Testis (tissue), 3 donors: Measurements from ENCODE around the gene SEZ6L2. TPM values are rescaled to one million over a fixed set of nuclear protein-coding genes. Genes with fewer than 3 reads are reported as not detected.

Experiments
- DNase-seq: peaks from one replicate; pipeline ENCODE4 v3.0.0-alpha.2; 2019
- H3K27ac ChIP-seq, 2 donors: fragments of 200-600 bp; sonication (generic); one replicate each; pipeline ENCODE4 v1.5.1; 2019
- H3K27me3 ChIP-seq: fragments of 200-600 bp; sonication (generic); one replicate; pipeline ENCODE4 v1.5.1; 2019
- H3K36me3 ChIP-seq: fragments of 200-600 bp; sonication (generic); one replicate; pipeline ENCODE4 v1.5.1; 2017; ENCODE audit warnings: low read depth; ENCODE audit errors: missing control alignments
- H3K4me1 ChIP-seq: fragments of 200-600 bp; sonication (generic); one replicate; pipeline ENCODE4 v1.5.1; 2019
- H3K4me3 ChIP-seq, 2 donors: fragments of 200-600 bp; sonication (generic); one replicate each; pipeline ENCODE4 v1.5.1; 2017 to 2019
- H3K9me3 ChIP-seq: fragments of 200-600 bp; sonication (generic); one replicate; pipeline ENCODE4 v1.5.1; 2017
- POLR2A ChIP-seq: fragments of 450-650 bp; IDR thresholded peaks from one replicate; pipeline ENCODE4 v1.6.1; 2017; ENCODE audit warnings: antibody characterized with exemption, mild to moderate bottlenecking, moderate library complexity
- WGBS, 2 donors: methylation state at CpG; one replicate each; pipeline ENCODE4 v1.1.5; 2018; 5-methylcytosine and 5-hydroxymethylcytosine counted together
- intact Hi-C: fragments of 100-400 bp; cut with DNase I; formaldehyde crosslinking; loops from one replicate; pipeline ENCODE4 v1.15.1; 2023; ENCODE audit warnings: low total_unique reads
- polyA plus RNA-seq: library from polyadenylated mRNA; stranded (reverse); fragments of 350-450 nt; fragmentation: Illumina TruSeq; extraction: RNeasy Lipid Tissue Mini Kit (QIAGEN cat#74804); gene quantifications from one replicate; pipeline ENCODE4 v1.2.3, GENCODE V29; 2014; ENCODE audit warnings: low read depth, low replicate concordance; ENCODE audit not compliant: insufficient read depth
- total RNA-seq, 2 donors: library from RNA; depleted of rRNA; stranded (reverse); fragments of >200 nt; gene quantifications; one replicate each; pipeline ENCODE4 v1.2.3, GENCODE V29; 2016
- TF ChIP-seq, protein P1 (sequence below), 3 experiments: fragments of 450-650 bp in 2 of 3; fragments of 200-600 bp in 1 of 3; sonication (generic) in 1 of 3; IDR thresholded peaks; one replicate each; pipeline ENCODE4 v1.5.1; 2016 to 2019; ENCODE audit warnings: antibody characterized with exemption in 3 of 3, mild to moderate bottlenecking in 2 of 3, moderate library complexity in 1 of 3

Gene SEZ6L2
- total and polyA plus RNA-seq, 3 donors from 2014 or later, result 40.9 to 57.5 (median 43.7) TPM

DNA sequence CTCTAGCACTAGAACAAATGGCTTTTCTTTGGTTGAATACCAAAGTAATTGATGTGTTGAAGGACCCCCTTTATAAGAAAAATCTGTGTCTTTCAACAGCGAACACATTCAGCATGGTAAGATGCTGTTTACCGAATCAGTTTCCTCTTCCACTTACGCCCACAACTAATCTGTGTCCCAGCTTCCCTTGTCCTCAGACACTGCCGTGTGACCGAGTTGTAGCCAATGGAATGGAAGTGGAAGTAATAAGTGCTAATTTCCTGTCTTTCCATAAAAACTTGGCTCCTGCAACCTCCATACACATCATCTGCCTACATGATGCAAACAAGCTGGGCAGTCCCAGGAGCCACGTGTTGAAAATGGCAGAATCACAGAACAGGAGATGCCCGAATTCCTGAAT, 46.7 kb downstream of the SEZ6L2 start:
- DNase-seq, result no peak
- H3K4me1 ChIP-seq, result peaks cover 14% of the 10 kb centered on the region
- 35 to 65% methylated on average over 7 of the region's 7 CpGs for WGBS, 2 donors
- TF ChIP-seq POLR2A, result no peak
- TF ChIP-seq, protein P1, sequence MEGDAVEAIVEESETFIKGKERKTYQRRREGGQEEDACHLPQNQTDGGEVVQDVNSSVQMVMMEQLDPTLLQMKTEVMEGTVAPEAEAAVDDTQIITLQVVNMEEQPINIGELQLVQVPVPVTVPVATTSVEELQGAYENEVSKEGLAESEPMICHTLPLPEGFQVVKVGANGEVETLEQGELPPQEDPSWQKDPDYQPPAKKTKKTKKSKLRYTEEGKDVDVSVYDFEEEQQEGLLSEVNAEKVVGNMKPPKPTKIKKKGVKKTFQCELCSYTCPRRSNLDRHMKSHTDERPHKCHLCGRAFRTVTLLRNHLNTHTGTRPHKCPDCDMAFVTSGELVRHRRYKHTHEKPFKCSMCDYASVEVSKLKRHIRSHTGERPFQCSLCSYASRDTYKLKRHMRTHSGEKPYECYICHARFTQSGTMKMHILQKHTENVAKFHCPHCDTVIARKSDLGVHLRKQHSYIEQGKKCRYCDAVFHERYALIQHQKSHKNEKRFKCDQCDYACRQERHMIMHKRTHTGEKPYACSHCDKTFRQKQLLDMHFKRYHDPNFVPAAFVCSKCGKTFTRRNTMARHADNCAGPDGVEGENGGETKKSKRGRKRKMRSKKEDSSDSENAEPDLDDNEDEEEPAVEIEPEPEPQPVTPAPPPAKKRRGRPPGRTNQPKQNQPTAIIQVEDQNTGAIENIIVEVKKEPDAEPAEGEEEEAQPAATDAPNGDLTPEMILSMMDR (IDR thresholded peaks at IDR 0.05), result no peak
- no peaks in the 10 kb centered on the region for H3K9me3 ChIP-seq
- intact Hi-C loops, result no loop called here
- no peak overlapping the region for H3K4me3 ChIP-seq
- no peaks in the 10 kb centered on the region for H3K27me3 ChIP-seq
- H3K27ac ChIP-seq, result no peak overlapping the region
- H3K36me3 ChIP-seq, result no peaks in the 10 kb centered on the region

GRCh38 chr16:29850998-29851397, 48.4 kb downstream of the SEZ6L2 start:
- no peaks in the 10 kb centered on the region for H3K27me3 ChIP-seq
- H3K9me3 ChIP-seq, result no peaks in the 10 kb centered on the region
- H3K4me3 ChIP-seq, result no peak overlapping the region
- no peak for DNase-seq
- H3K36me3 ChIP-seq, result no peaks in the 10 kb centered on the region
- intact Hi-C loops, result no loop called here
- 75 to 96% methylated on average over 3 of the region's 3 CpGs for WGBS, 2 donors
- TF ChIP-seq, protein P1 (IDR thresholded peaks at IDR 0.05), result no peak
- no peak for TF ChIP-seq POLR2A
- peaks cover 14% of the 10 kb centered on the region for H3K4me1 ChIP-seq
- H3K27ac ChIP-seq, result no peak overlapping the region

DNA sequence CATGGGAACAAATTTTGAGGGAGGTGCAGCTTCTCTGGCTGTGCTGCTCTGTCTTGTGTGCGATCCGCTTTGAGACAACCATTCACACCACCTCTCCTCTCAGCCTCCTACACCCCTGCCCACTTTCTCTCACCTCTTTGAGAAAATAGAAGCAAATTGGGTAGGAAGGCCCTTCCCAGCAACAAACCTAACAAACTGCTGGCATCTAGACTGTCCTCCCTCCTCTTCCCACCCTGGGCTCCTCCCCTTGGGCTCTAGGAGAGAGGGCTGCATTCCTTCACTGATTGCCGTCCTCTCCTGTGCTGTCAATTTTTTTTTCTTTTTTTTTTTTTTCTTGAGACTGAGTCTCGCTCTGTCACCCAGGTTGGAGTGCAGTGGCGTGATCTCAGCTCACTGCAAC, 49.8 kb downstream of the SEZ6L2 start:
- Histone ChIP-seq H3K4me3 (no peak overlapping the region), H3K4me1 (peaks cover 19% of the 10 kb centered on the region), H3K27ac (no peak overlapping the region), H3K9me3 (no peaks in the 10 kb centered on the region), H3K36me3 (no peaks in the 10 kb centered on the region), H3K27me3 (no peaks in the 10 kb centered on the region)
- no peak for TF ChIP-seq POLR2A
- TF ChIP-seq, protein P1 (IDR thresholded peaks at IDR 0.05), result no peak
- intact Hi-C loops, result no loop called here
- 48 to 56% methylated on average over 5 of the region's 5 CpGs for WGBS, 2 donors
- DNase-seq, result peak; percentile 53

DNA sequence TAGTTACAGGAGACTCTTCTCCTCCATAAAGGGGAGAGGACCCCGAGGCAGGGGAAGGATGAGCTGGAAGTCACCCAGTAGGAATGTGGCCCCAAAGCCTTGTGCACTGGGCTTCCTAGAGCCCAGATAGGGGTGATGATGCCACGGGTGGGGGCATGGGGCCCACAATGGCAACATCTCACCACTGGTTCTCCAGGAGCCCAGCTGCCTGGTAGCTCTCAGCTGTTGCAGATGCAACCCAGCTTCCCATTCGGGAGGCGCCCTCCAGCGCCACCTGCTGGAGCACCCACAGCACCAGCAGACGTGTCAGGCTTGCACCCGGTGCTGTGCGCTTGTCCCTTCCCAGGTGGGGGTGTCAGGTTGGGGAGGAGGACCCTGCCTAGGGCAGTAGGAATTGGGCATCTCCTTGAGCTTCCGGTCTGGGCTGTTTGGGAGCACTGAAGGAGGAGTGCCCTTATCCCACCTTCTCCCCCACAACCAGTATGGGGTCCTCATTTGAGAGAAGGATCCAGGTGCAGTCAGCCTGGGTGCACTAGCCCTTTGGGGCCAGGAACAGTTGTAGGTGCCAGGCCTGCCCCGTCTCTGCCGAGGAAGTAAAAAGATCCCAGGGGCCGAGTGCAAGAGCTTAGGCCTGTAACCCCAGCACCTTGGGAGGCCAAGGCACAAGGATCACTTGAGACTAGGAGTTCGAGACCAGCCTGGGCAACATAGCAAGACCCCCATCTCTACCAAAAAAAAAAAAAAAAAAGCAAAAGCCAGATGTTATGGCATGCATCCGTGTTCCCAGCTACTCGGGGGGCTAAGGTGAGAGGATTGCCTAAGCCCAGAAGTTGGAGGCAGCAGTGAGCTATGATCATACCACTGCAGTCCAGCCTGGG, 50.7 kb downstream of the SEZ6L2 start:
- Histone ChIP-seq H3K36me3 (no peaks in the 10 kb centered on the region), H3K9me3 (no peaks in the 10 kb centered on the region), H3K4me3 (no peak overlapping the region), H3K4me1 (peaks cover 19% of the 10 kb centered on the region), H3K27me3 (no peaks in the 10 kb centered on the region), H3K27ac (no peak overlapping the region)
- WGBS, 2 donors, result 48 to 67% methylated on average over 6 to 14 of the region's 15 CpGs
- intact Hi-C loops, result no loop called here
- peak; percentile 78 for DNase-seq
- TF ChIP-seq, protein P1 (IDR thresholded peaks at IDR 0.05), result peak; percentile 72 to 81 (median 75)
- no peak for TF ChIP-seq POLR2A

DNA sequence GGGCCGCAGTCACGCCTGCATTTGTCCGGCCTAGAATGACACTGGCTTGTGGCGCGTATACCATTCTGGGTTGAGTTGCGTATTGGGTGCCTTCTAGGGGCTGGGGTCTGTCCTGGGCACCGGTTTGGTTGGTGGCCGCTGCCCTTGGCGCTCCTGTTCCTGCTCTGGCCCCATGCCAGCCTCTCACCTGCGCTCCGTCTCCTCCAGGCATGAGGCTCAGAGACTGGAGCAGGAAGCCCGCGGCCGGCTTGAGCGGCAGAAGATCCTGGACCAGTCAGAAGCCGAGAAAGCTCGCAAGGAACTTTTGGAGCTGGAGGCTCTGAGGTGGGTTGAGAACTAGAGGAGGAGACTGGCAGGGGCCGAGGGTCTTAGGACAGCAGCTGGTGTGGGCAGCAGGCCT, 53.7 kb downstream of the SEZ6L2 start:
- DNase-seq, result no peak
- Histone ChIP-seq H3K4me3 (no peak overlapping the region), H3K9me3 (no peaks in the 10 kb centered on the region), H3K27me3 (no peaks in the 10 kb centered on the region), H3K36me3 (no peaks in the 10 kb centered on the region), H3K4me1 (peaks cover 20% of the 10 kb centered on the region), H3K27ac (no peak overlapping the region)
- TF ChIP-seq, protein P1 (IDR thresholded peaks at IDR 0.05), result no peak
- TF ChIP-seq POLR2A, result no peak
- intact Hi-C loops, result no loop called here
- WGBS, 2 donors, result 88 to 97% methylated on average over 18 of the region's 18 CpGs
